Stromal cell of bone marrow (primary cell): ENCODE results near the gene GNAO1.
A peak's percentile ranks its signal among the peaks of the same experiment; 100 is the strongest.

Experiments used
- DNase-seq: peaks from one replicate; pipeline ENCODE4 v3.0.0-alpha.2; 2012; ENCODE audit warnings: low read depth

GNAO1 gene

DNA sequence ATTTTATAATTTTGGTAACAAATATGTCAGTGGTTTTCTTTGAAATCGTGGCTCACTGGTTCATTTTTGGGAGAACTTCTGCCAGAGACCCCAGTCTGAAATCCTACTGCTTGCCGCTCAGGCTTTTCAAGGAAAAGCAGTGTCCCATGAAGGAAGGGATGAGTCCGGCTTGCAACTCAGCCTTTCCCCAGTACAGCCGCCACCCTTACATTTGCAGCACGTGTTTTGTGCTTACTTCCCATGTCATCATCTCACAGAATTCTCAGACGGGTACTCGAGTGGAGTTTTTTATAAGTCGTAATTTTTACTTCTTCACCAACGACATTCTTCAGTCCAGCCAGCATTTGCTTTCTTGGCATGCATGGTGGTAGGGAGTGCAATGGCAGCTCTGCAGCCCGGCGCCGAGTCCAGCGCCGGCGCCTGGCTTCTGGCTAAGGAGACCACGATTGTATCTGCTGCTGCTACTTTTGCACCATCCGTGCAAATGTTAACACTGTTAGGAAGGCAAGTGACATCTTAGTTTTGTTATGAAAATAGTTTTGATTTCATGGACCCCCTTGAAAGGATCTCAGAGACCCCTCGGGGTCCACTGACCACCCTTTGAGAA lies 123.1 kb downstream of the GNAO1 start:
- no peak for DNase-seq

DNA sequence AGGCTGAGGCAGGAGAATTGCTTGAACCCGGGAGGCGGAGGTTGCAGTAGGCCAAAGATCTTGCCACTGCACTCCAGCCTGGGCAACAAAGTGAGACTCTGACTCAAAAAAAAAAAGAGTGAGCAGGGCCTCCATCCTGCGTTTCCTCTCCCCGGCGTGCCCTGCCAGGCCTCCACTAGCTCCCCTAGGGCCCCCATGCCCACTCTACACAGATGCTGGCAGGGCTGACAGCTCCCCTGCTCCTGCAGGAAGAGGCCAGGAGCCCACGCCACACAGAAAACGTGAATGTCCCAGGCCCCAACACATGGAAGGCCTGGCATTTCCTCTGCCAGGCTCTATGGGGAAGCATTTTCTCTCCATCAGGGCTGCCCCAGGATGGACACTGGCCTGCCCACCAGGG lies 124.7 kb downstream of the GNAO1 start:
- no peak for DNase-seq

DNA sequence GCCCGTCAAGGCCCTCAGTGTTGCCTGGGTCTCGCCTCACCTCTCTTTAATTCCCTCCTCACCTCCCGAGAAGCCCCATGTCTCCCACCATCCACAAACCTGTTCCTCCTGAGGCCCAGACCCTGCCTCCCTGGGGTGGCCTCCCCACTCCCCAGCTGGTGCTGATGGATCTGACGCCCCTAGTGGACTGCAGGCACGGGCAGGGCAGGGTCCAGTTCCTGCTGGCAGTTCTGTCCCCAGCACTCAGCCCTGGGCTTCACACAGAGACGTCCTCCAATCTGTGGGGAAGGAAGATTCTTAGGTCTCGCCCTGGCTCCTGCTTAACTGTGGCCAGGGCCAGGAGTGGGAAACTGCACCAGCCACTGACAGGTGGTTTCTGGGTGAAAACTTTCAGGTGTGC lies 125.3 kb downstream of the GNAO1 start:
- no peak for DNase-seq

DNA sequence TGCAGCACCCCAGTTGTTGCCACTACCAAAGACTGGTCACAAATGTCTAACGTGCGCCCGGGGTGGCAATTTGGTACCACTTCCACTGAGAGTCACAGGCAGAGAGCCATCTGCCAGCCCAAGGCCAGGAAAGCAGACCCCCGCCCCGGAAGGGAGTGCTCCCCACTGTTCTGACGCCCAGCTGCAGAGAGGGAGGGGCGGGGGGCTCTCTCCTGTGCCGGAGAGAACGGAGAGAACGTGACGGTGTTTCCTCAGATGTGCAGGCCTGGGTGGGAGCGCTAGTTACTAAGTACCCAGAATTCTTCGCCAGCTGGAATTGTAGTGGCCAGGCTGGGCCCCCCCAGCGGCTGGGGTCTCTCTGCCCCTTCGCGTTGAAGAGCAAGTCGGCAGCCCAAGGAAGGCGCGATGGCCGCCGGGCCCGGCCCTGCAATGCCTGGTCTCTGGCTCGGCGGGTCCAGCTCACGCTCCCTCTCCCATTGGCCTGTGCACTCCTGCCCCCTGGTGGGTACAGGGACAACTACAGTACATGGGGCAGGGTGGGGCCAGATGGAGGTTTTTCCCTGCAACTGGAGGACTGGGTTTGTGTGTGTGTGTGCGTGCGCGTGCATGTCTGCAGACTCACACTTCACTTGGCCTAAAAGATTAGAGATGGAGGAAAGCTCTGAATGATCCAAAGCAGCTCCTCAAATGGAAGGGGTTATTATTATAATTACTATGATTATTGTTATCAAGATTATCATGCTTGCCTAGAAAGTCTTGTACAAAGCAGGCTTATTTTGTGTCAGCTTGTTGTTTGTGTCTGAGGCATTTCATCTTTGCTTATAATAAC lies 126.9 kb downstream of the GNAO1 start:
- peak; percentile 52 for DNase-seq

DNA sequence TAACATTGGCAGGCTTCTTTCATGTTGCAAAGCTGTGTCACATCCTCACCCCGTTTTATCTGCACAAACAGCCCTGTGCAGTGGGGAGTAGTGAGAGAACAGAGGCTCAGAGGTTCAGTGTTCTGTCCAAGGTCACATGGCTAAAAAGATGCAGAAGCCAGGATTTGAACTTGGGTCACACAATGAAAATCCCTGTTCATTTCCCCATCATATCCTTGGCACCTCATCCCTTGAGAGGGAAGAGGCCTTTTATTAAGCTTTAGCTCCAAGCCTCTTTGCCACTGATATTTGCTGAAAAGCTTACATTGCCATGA lies 127.5 kb downstream of the GNAO1 start:
- DNase-seq: no peak

DNA sequence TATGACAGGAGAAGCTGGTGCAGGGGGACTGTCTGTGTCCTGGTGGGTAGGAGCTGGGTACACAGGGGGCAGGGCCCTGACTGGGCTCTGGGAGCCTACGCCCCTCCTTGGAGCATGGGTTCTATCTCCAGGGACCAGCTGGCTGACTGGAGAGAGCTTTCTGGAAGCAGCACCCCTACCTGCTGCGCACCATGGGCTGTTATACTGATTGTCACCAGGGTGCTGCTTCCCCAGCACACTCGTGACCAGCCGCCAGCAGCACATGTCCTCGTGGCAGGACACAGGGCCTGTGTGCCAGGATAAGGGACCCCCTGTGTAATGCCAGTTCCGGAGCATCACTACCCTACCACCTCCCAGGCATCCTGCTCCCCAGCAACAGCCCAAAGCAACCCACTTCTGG lies 128.1 kb downstream of the GNAO1 start:
- no peak for DNase-seq

DNA sequence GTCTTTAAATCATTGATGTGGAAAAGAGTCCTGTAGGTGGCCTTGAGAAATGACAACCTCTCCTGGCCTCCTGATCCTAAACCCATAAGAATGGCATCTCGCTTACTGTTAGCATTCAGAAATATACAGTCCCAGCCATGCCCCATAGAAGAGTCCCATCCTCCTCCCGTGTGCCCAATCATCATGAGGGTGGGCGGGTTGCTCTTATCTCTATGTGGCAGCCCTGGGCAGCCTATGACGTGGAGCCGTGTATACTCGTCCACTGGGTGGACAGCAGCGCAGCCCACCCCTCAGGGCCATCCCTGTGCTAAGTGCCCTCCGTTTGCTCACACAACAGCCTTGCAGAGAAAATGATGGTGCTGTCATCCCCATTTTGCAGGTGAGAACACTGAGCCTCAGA lies 128.8 kb downstream of the GNAO1 start:
- DNase-seq: no peak

DNA sequence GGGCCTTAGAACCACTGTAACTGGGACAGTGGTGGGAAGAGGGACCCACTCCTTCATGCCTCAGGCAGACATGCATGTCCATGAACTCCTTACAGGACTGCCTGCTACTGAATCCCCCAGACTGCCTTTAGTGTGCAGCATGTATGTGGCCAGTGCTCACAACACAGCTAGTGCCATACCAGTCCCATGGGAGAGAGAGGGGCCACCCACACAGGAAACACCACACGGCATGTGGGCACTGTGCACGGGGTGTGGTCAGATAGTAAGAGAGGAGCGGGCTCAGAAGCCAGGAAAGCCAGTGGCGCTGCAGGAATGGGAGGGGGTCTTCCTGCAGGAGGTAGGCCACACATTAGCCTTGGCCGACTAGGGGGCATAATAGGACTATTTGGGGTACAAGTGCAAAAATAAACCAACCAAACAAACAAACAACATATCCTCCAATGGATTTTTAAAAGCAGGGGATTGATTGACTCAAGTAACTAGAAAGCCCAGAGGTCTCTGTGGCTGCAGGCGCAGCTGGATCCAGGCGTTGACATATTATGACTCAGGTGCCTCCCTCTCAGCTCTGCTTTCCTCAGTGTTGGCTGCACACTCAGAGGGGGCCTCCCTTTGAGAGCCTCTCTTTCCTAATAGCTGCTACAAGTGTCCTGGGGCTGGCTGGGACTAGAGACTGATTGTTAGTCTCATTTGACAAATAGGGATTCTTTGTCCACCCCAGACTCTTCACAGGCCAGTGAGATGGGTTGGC lies 129.7 kb downstream of the GNAO1 start:
- DNase-seq: no peak

DNA sequence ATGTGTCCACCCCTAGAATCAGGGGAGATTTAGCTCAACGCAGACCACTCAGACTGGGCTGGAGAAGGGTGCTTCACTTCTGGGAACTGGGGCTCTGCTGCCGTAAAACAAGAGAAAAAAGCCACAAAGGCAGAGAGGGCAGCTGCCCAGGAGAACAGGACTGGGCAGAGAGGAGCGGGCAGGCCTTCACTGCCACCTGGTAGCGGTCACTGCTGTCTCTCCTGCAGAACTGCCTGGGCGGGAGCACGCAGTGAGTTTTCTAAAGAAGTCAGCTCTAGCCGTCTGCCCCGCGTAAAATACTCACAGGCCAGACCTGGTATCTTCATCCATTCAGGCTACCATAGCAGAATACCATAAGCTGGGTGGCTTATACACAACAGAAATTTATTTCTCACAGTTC lies 130.3 kb downstream of the GNAO1 start:
- DNase-seq: no peak

DNA sequence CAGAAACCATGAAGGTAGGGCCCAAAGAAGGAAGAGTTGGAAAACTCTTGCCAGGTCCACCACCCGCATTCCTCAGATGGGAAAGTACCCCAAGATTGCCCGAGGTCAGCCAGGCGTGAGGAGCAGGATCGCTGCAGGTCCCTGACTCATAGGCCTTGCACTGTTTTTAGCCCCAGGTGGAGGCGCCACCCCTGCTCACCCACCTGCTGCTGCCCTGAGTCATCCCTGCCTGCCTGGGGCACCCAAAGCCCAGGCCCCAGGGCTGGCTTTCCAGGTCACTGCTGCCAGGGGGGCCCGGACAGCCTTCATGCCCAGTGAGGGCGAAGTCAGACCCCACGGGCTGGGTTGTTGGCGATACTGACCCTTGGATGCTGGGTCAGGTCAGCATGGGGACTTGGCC lies 133.1 kb downstream of the GNAO1 start:
- no peak for DNase-seq

DNA sequence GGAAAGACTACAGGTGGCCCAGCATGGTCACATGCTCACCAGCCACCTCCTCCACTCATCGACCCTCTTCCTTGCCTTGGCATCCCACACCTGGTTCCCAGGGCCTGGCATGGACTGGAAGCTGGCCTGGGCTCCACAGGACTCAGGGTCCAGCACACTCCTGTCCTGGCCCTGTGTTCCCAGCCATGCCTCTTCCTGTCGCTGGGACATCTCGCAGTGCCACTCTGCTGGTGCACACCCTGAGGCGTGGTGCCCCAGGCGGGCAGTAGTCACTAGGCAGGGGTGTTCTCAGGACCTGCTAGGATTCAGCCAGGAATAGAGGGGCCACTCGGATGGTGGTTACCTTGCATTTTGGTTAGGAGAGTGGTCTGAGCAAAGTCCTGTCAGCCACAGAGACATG lies 134.7 kb downstream of the GNAO1 start:
- DNase-seq: no peak

DNA sequence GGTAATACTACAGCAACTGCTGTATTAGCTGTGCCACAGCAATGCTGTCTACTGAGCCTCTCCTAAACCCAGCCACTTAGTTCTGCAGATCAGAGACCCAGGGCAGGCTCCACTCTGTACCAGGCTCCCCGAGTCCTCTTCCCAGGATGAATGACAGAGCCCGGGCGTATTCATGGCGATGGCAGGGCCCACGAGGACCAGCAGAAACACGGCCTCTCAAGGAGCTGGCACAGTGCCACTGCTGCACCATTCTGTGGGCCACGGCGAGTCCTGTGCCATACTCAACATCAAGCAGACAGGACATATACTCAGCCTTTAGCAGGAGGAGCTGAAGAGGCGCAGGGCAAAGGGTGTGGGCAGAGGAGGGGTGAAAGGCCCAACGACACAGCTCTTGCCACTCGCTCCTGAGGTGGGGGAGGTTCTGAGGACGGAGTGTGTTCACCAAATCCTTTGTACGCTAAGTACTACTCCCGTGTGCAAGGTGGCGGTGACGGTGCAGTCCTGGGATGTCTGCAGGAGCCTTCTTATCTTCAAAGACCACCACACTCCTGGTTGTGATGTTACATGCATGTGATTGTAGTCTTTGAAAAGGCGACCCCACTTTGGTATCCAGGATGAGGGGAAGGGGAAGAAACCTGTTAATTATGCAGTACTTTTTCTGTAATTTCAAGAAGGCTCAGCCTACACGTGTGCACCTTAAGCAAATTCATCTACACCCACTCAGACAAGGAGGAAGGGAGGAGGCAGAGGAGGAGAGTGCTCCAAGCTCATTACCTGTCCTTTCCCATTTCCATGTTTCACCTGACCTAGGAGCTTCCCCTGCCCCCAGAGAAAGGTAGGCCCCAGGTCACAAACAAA lies 136.0 kb downstream of the GNAO1 start:
- DNase-seq: no peak

DNA sequence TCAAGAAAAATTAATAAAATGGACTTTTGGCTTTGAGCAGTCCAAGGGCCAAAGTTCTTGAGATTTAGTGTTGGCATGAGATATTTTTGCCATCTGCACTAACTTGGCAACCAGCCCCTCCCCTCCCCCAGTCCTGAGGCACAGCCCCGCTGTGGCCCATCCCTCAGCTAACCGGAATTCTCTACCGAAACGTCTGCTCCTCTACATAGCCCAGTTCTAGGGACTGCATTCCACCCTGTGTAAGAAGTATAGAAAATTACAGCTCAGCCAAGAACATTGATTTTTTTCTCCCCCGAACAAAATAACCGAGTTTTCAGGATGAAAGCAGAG lies 136.6 kb downstream of the GNAO1 start:
- no peak for DNase-seq

DNA sequence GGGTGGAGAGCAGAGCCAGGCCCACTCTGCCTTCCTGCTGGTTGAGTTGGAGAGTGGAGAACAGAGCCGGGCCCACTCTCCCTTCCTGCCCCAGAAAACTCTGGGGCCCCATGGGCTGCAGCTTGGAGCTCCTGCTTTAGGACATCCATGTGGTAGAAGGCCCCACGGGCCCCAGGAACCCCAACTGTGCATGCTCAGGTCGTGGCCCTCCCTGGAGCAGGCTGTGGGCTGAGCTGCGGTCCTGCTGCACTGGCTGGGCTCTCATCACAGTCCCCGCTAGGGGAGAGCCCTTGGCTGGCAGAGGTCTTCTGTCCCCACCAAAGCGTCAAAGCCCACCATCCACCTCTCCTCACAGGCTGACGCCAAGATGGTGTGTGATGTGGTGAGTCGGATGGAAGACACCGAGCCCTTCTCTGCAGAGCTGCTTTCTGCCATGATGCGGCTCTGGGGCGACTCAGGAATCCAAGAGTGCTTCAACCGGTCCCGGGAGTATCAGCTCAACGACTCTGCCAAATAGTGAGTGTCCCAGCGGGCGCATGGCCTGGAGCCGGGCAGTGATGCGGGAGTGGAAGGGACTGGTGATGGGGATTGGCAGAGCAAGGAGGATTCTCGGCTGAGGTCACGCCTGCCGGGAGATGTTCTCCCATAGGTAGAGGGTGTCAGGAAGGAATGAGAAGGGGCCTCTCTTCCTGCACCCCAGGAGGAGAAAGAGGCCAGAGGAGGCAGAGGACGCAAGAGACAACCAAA lies 137.2 kb downstream of the GNAO1 start:
- DNase-seq: no peak

DNA sequence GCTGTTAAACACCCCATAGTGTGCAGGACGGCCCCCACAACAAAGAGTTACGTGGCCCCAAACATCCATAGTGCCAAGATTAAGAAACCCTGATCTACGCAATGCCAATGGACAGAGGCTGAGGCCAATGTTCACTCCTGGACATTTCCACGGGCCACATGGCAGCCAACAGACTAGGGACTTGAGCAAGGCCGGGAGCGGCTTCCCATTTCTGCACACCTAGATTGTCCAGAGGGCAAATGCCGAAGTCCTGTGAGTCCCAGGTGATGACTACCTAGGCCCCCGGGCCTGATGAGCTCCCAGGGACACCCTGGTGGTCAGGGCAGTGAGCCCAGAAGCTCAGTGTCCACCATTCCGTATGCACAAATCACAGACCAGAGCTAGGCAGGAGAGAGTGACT lies 138.6 kb downstream of the GNAO1 start:
- no peak for DNase-seq

DNA sequence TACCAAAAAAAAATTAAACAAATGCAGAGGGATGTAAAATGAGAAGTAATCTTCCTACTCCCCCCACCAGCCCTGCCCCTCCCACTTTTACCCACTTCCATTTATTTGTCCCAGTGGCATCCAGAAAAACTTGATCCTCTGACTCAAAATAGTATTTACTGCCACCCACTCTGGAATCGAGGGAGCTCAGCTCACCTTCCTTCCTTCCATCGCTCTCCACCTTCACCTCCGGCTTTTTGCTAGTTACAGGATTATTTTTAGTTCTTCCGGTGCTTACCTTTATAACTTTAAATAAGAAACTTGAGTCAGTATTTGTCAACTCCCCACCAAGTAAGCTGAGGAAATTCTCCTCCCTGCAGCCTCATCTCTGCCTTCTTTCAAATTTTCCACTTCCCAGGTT lies 139.2 kb downstream of the GNAO1 start:
- no peak for DNase-seq

DNA sequence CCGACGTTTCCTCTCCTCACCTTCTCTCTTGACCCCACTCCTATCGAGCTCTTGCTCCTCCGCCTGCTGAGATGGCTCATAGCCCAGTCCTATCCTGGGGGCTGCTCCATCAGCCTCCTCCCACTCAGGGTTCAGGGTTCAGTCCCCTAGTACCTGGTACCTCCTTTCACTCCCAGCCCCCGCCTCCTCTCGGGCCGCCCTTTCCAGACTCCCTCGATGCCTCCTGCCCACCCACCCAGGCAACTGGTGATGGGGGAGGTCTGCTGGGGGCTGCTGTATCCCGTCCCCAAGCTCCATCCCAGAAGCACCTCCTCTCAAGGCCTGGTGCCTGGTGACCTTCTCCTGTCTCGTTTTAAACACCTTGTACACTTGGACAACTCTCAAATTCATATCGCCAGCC lies 140.1 kb downstream of the GNAO1 start:
- no peak for DNase-seq

DNA sequence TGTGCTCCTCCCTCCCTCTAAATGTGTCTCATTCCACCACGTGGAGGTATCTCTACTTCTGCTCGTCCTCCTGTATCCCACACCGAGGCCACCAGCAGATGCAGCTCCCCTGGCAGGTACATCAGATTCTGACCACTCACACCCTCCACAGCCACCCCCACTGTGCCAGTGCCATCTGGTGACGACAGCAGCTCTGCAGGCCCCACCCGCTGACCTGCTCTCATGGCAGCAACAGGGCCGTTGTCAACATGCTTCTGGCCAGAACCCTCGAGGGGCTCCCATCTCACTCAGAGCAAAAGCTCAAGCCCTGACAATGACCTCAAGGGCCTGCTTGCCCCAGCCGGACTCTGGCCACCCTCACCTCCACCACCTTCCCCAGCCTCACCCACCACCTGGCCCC lies 140.6 kb downstream of the GNAO1 start:
- no peak for DNase-seq

DNA sequence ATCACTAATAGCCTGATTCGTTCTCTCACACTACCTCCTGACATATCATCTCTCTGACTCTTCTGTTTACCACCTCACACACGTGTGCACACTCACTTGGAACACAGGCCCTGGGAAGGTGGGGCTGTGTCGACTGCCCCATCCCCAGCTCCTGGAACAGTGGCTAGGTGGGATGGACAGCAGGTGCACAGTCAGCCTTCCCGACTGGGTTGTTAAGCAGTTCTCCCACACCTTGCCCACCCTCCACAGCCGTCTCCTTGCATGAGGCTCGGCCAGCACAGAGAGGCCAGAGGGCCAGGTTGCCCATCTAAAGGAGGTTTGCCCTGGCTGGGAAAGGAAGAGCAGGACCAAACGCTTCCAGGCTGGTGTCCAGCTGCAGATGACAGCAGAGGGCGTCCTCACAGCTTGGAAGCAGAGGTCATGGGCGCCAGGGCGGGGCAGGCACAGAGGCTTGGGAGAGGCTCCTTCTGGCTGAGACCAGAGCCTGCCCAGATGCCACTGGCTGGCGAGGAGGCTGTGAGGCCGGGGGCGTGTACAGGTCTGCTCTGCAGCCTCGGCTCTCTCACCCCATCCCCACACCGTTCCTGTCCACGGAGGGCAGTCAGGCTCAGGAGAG lies 141.3 kb downstream of the GNAO1 start:
- DNase-seq: peak; percentile 25

DNA sequence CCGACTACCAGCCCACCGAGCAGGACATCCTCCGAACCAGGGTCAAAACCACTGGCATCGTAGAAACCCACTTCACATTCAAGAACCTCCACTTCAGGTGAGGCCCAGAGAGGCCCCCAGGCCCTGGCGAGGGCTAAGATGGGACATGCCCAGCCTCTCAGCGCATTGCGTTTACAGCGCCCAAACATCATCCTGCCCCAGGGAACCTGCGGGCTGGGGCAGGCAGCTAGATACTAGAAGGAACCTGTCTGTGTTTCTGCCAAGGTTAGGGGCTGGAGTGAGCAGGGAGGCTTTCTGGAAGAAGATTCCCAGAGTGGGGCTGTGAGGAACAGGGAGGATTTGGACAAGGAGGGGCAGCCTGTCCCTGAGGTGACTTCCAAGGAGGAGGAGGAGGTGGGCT lies 143.5 kb downstream of the GNAO1 start:
- no peak for DNase-seq

DNA sequence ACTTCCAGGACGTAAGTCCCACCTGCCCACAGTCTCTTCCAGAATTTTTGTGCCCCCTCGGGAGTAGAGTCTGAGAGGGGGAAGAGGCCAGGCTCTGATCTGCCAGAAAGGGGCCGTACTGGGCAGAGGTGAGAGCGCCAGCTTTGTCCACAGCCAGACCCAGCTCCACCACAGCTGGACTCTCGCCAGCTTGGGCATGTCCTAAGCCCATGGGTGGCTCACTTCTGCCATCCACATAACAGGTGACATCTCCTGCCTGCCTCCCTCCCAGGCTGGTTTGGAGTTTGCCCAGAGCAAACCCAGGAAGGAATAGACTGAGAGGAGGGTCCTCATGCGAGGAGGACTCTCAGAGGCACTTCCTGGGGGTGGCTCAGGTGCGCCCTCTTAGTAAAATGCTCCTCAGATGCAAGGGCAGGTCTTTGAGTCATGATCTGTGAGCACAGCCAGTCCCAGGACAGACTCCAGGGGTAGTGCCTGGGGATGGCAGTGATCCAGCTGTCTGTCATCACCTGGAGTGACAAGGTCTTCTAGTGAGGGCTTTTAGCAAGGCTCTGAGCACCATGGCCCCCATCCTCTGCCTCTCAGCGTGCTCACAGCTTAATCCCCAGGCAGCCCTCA lies 144.9 kb downstream of the GNAO1 start:
- DNase-seq: no peak
